Neuronal stem cell (in vitro differentiated cells): ENCODE measurements around the gene TMEM151B.
"Not testable (repeated sequence)": the region's sequence is repeated elsewhere in the genome, so short reads cannot be mapped to it uniquely, and the experiment has no call there.

Source experiments
- DNase-seq: peaks from one replicate; pipeline ENCODE4 v3.0.0-alpha.2; 2013; ENCODE audit warnings: low spot score
- H2AFZ ChIP-seq: one replicate; pipeline ENCODE4 v1.6.1; 2013; ENCODE audit warnings: mild to moderate bottlenecking, low read length, inconsistent platforms
- H2AK5ac ChIP-seq: 2 replicates; pipeline ENCODE4 v1.6.1; 2013; ENCODE audit warnings: low read depth, mild to moderate bottlenecking, inconsistent platforms, low read length, moderate library complexity, mixed read lengths
- H2BK120ac ChIP-seq: 2 replicates; pipeline ENCODE4 v1.6.1; 2013; ENCODE audit warnings: low read depth, mild to moderate bottlenecking, inconsistent platforms, low read length, moderate library complexity, mixed read lengths
- H2BK12ac ChIP-seq: one replicate; pipeline ENCODE4 v1.6.1; 2013; ENCODE audit warnings: low read length, inconsistent platforms
- H2BK15ac ChIP-seq: 2 replicates; pipeline ENCODE4 v1.6.1; 2013; ENCODE audit warnings: mild to moderate bottlenecking, low read length, inconsistent platforms, mixed read lengths
- H2BK5ac ChIP-seq: one replicate; pipeline ENCODE4 v1.6.1; 2013; ENCODE audit warnings: inconsistent platforms, mild to moderate bottlenecking, low read length, moderate library complexity
- H3K14ac ChIP-seq: one replicate; pipeline ENCODE4 v1.6.1; 2013; ENCODE audit warnings: low read length, inconsistent platforms
- H3K18ac ChIP-seq: 2 replicates; pipeline ENCODE4 v1.6.1; 2013; ENCODE audit warnings: low read length, inconsistent platforms
- H3K23ac ChIP-seq: 2 replicates; pipeline ENCODE4 v1.6.1; 2013; ENCODE audit warnings: low read depth, mild to moderate bottlenecking, mixed read lengths, low read length, inconsistent platforms; ENCODE audit not compliant: poor library complexity
- H3K27ac ChIP-seq: replicated peaks from 3 replicates; pipeline ENCODE4 v1.5.1; 2013; ENCODE audit warnings: low read length, inconsistent platforms
- H3K27me3 ChIP-seq, 3 experiments: 2 replicates each; pipeline ENCODE4 v1.6.1; 2013; ENCODE audit warnings: low read length in 3 of 3, mild to moderate bottlenecking in 2 of 3, inconsistent platforms in 1 of 3, low read depth in 1 of 3, mixed read lengths in 1 of 3, moderate library complexity in 1 of 3; ENCODE audit not compliant: control insufficient read depth in 3 of 3, insufficient read depth in 3 of 3
- H3K36me3 ChIP-seq, 2 donors: replicated peaks in 1 of 2; 2 replicates each; pipeline ENCODE4 v1.6.1; 2013; ENCODE audit warnings: low read length in 2 of 2; ENCODE audit not compliant: control insufficient read depth in 2 of 2, insufficient read depth in 2 of 2
- H3K4ac ChIP-seq: 2 replicates; pipeline ENCODE4 v1.6.1; 2013; ENCODE audit warnings: inconsistent platforms, mild to moderate bottlenecking, low read length, moderate library complexity
- H3K4me1 ChIP-seq, 2 donors: 1 replicate in 1 of 2; 2 replicates in 1 of 2; pipeline ENCODE4 v1.6.1; 2013; ENCODE audit warnings: low read length in 2 of 2, low read depth in 1 of 2; ENCODE audit not compliant: control insufficient read depth in 2 of 2, insufficient read depth in 1 of 2
- H3K4me2 ChIP-seq: one replicate; pipeline ENCODE4 v1.6.1; 2013; ENCODE audit warnings: mild to moderate bottlenecking, low read length, inconsistent platforms; ENCODE audit not compliant: insufficient read depth, poor library complexity, severe bottlenecking
- H3K4me3 ChIP-seq, 2 donors: 2 replicates each; pipeline ENCODE4 v1.5.1; 2013; ENCODE audit warnings: low read length in 2 of 2, mild to moderate bottlenecking in 2 of 2, inconsistent platforms in 1 of 2, moderate library complexity in 1 of 2
- H3K79me1 ChIP-seq: one replicate; pipeline ENCODE4 v1.6.1; 2013; ENCODE audit warnings: low read depth, mild to moderate bottlenecking, inconsistent platforms, low read length, moderate library complexity
- H3K9ac ChIP-seq: one replicate; pipeline ENCODE4 v1.6.1; 2013; ENCODE audit warnings: mild to moderate bottlenecking, low read depth, low read length, inconsistent platforms; ENCODE audit not compliant: poor library complexity
- H3K9me3 ChIP-seq, 2 donors: replicated peaks in 1 of 2; 2 replicates each; pipeline versions ENCODE3 to v1.6.1; 2013; ENCODE audit warnings: low read length in 2 of 2, mild to moderate bottlenecking in 2 of 2, inconsistent platforms in 1 of 2, low read depth in 1 of 2, mixed read lengths in 1 of 2, moderate library complexity in 1 of 2; ENCODE audit not compliant: control insufficient read depth in 2 of 2, insufficient read depth in 1 of 2
- H4K8ac ChIP-seq: one replicate; pipeline ENCODE4 v1.6.1; 2013; ENCODE audit warnings: low read depth, mild to moderate bottlenecking, inconsistent platforms, low read length, moderate library complexity
- H4K91ac ChIP-seq: one replicate; pipeline ENCODE4 v1.6.1; 2013; ENCODE audit warnings: low read length, low read depth, mild to moderate bottlenecking, inconsistent platforms; ENCODE audit not compliant: poor library complexity
- WGBS, 2 donors: extraction: QIAGEN DNeasy Blood & Tissue Kit; methylation state at CpG; one replicate each; pipeline ENCODE4 v1.1.7; 2013; ENCODE audit warnings: missing lambda C conversion rate in 2 of 2, mixed read lengths in 1 of 2; ENCODE audit not compliant: insufficient read length in 2 of 2, insufficient replicate concordance in 1 of 2; ENCODE audit errors: extremely low coverage in 2 of 2; 5-methylcytosine and 5-hydroxymethylcytosine counted together

TMEM151B gene

DNA sequence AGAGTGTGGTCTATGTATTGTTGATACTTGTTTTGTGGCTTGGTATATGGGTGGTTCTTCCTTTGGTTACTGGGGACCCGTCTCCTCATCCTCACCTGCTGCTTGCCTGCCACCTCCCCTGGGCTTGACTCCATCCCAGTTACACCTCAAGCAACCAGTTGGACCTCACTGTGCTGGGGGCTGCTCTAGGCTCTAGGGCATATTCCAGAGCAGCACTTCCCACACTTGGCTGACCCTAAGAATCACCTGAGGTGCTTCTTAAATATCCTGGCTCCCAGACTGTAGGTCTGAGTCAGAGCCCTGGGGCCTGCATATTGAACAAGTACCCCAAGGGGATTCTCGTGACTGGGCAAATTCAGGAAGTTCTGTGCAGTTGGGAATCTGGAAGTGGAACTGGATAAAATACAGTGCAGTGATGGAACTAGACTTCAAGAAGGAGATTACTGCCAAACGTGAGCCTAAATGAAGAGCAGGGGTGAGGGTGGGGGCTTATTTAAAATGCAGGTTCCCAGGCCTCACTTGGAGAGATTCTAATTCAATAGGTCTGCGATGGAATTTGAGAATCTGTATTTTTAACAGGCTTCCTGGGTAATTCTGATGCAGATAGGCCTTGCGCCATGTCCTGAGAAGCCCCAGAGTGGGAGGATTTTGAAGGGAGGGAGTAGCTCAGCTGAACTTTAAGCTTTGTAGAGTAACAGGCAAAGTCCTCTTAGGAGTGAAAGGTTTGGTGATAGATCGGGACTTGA, 79.8 kb downstream of the TMEM151B start:
- Histone ChIP-seq H4K91ac (no peak overlapping the region), H3K27me3 (peaks cover 0 to 6% (median under 1%) of the 10 kb centered on the region in 3 experiments), H3K4ac (no peak overlapping the region), H2BK120ac (no peak overlapping the region), H3K27ac (no peak overlapping the region), H3K18ac (no peak overlapping the region), H3K4me1 (no peaks in the 10 kb centered on the region), H2BK12ac (no peak overlapping the region), H2BK15ac (no peak overlapping the region), H3K23ac (no peak overlapping the region), H3K79me1 (no peaks in the 10 kb centered on the region), H3K4me3 (peak overlapping the region in 1 of 2 donors; percentile 51), H2BK5ac (no peak overlapping the region), H3K4me2 (no peak overlapping the region), H4K8ac (no peak overlapping the region), H3K9me3 (no peaks in the 10 kb centered on the region), H3K36me3 (no peaks in the 10 kb centered on the region), H2AK5ac (no peak overlapping the region), H2AFZ (no peak overlapping the region), H3K14ac (no peak overlapping the region), H3K9ac (no peak overlapping the region)
- DNase-seq: no peak
- WGBS, 2 donors: 100% methylated on average over 1 of the region's 6 CpGs; no CpG with 5 or more reads in 1 of the 2 donors

GRCh38 chr6:44350650-44350994, 80.4 kb downstream of the TMEM151B start:
- H3K18ac ChIP-seq, H3K27me3 ChIP-seq, H2BK120ac ChIP-seq, H3K9me3 ChIP-seq, H2AK5ac ChIP-seq, H4K8ac ChIP-seq, H3K4me2 ChIP-seq, H3K27ac ChIP-seq, H2BK15ac ChIP-seq, H3K4me1 ChIP-seq, H3K4me3 ChIP-seq, H3K79me1 ChIP-seq, H2AFZ ChIP-seq, H4K91ac ChIP-seq, H3K36me3 ChIP-seq, H3K14ac ChIP-seq, H3K9ac ChIP-seq, H3K23ac ChIP-seq, DNase-seq, H3K4ac ChIP-seq, H2BK5ac ChIP-seq, H2BK12ac ChIP-seq: not testable (repeated sequence)
- no CpG with 5 or more reads among the region's 4 CpGs for WGBS, 2 donors

GRCh38 chr6:44352259-44352658, 82.0 kb downstream of the TMEM151B start:
- no peak overlapping the region for H2BK5ac ChIP-seq
- no peak for DNase-seq
- no peak overlapping the region for H2AFZ ChIP-seq
- no peak overlapping the region for H3K4me3 ChIP-seq
- H4K91ac ChIP-seq: no peak overlapping the region
- no peak overlapping the region for H3K4me2 ChIP-seq
- H2BK12ac ChIP-seq: no peak overlapping the region
- H3K14ac ChIP-seq: no peak overlapping the region
- H2BK15ac ChIP-seq: no peak overlapping the region
- H3K9me3 ChIP-seq: no peaks in the 10 kb centered on the region
- H3K4ac ChIP-seq: no peak overlapping the region
- H3K27ac ChIP-seq: no peak overlapping the region
- H3K23ac ChIP-seq: no peak overlapping the region
- no peak overlapping the region for H3K9ac ChIP-seq
- H3K27me3 ChIP-seq: peaks cover 0 to 7% (median 0%) of the 10 kb centered on the region in 3 experiments
- no peak overlapping the region for H3K18ac ChIP-seq
- H3K36me3 ChIP-seq: no peaks in the 10 kb centered on the region
- H4K8ac ChIP-seq: no peak overlapping the region
- H2BK120ac ChIP-seq: no peak overlapping the region
- no peak overlapping the region for H2AK5ac ChIP-seq
- no peaks in the 10 kb centered on the region for H3K79me1 ChIP-seq
- WGBS, 2 donors: no CpG with 5 or more reads among the region's 4 CpGs
- no peaks in the 10 kb centered on the region for H3K4me1 ChIP-seq

- H2BK120ac ChIP-seq: no peak overlapping the region
- no peak overlapping the region for H3K4ac ChIP-seq
- H3K9ac ChIP-seq: no peak overlapping the region
- no peak overlapping the region for H3K14ac ChIP-seq
- H2BK12ac ChIP-seq: no peak overlapping the region
- no peaks in the 10 kb centered on the region for H3K79me1 ChIP-seq
- H2BK5ac ChIP-seq: no peak overlapping the region
- no peak overlapping the region for H2AK5ac ChIP-seq
- no peak overlapping the region for H3K4me2 ChIP-seq
- no peak overlapping the region for H3K18ac ChIP-seq
- no peaks in the 10 kb centered on the region for H3K36me3 ChIP-seq
- H4K8ac ChIP-seq: no peak overlapping the region
- no peaks in the 10 kb centered on the region for H3K4me1 ChIP-seq
- no peak overlapping the region for H3K4me3 ChIP-seq
- no peak for DNase-seq
- H3K27ac ChIP-seq: no peak overlapping the region
- WGBS, 2 donors: no CpG with 5 or more reads among the region's 2 CpGs
- H2BK15ac ChIP-seq: no peak overlapping the region
- no peak overlapping the region for H2AFZ ChIP-seq
- peaks cover 0 to 7% (median 0%) of the 10 kb centered on the region in 3 experiments for H3K27me3 ChIP-seq
- no peak overlapping the region for H3K23ac ChIP-seq
- H3K9me3 ChIP-seq: no peaks in the 10 kb centered on the region
- H4K91ac ChIP-seq: no peak overlapping the region
Observed at GRCh38 chr6:44353336-44353735, 83.1 kb downstream of the TMEM151B start.
